Ishikawa (cell line): Measurements from ENCODE around the gene BLOC1S6.

Experiments used
- NFIC ChIP-seq: IDR thresholded peaks from 2 replicates; pipeline ENCODE4 v1.6.1; 2012
- TF ChIP-seq, protein P1 (sequence below): IDR thresholded peaks from 2 replicates; pipeline ENCODE4 v1.6.1; 2012

DNA sequence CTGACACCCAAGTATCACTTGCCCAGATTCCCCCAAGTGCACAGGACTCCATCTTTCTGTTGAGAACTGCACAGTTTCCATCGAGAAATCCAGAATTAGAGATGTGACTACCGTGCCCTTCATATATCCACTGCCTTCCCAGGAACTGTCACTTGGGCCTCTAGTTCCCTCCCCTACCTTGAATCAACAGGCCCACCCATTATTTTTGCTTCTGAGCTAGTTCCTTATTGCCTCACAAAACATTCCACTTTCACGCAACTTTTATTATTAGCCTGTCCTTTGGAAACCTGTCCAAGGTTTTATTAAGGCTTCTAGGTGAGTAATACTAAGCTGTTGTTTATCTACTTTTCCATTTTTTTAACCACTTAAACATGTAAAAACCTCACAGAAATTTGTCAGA is 47.5 kb upstream of the BLOC1S6 start:
- no peak for TF ChIP-seq NFIC
- TF ChIP-seq, protein P1, sequence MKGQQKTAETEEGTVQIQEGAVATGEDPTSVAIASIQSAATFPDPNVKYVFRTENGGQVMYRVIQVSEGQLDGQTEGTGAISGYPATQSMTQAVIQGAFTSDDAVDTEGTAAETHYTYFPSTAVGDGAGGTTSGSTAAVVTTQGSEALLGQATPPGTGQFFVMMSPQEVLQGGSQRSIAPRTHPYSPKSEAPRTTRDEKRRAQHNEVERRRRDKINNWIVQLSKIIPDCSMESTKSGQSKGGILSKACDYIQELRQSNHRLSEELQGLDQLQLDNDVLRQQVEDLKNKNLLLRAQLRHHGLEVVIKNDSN: no peak
